ENCODE results near the gene ZNF652.

DNA sequence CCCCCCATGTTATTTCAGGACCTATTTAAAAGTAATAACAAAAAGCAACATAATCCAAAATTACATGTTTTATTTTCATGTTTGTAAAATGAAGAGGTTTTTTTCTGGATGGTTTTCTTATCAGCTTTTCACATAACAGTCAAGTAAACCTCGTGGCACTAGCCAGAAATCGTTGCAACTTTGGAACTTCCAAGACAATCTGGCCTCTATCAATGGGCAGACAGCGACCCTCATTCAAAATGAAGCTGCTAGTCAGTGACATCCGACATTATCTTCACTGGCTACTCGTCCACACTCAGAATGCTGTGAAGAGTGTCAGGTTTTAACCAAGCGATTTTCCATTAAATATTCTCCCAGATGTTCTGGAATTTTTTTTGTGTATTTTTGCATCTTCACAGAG, 22.7 kb downstream of the ZNF652 start:
- TF ChIP-seq, protein P1, sequence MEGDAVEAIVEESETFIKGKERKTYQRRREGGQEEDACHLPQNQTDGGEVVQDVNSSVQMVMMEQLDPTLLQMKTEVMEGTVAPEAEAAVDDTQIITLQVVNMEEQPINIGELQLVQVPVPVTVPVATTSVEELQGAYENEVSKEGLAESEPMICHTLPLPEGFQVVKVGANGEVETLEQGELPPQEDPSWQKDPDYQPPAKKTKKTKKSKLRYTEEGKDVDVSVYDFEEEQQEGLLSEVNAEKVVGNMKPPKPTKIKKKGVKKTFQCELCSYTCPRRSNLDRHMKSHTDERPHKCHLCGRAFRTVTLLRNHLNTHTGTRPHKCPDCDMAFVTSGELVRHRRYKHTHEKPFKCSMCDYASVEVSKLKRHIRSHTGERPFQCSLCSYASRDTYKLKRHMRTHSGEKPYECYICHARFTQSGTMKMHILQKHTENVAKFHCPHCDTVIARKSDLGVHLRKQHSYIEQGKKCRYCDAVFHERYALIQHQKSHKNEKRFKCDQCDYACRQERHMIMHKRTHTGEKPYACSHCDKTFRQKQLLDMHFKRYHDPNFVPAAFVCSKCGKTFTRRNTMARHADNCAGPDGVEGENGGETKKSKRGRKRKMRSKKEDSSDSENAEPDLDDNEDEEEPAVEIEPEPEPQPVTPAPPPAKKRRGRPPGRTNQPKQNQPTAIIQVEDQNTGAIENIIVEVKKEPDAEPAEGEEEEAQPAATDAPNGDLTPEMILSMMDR (IDR thresholded peaks at IDR 0.05; ENCODE audit: insufficient read depth, low read depth, low read length): no peak
- no peak for TF ChIP-seq EZH2 (IDR thresholded peaks at IDR 0.05; ENCODE audit: insufficient read depth, low read length)

Data from astrocyte (in vitro differentiated cells and primary cell).